ENCODE data around the gene XRN2.

The XRN2 gene

DNA sequence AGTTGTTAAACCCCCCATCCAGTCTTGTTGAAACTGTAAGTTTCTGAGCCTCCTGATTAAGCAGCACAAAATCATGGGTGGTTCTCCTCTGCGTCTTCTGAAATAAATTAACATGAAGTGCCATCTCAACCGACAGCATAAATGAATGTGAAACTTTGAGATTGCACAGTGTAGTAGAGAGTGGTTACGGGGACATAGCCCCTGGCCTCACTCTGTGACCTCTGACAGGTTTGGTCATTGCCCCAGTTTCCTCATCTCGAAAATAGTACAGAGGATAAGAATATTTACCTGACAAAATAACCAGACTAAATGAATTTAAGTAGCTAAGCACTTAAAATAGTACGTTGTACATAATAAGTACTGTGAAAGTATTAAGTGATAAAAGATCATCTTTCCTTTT is 75.1 kb downstream of the XRN2 start:
- no peak for TF ChIP-seq CTCF (IDR thresholded peaks at IDR 0.05; ENCODE audit: low read depth, low read length)
- no peak for DNase-seq (ENCODE audit: low read depth, low spot score)
- H3K4me3 ChIP-seq (ENCODE audit: low read depth, low read length): no peak overlapping the region
- in situ Hi-C loops (cut with HindIII; ENCODE audit: low sequenced_read_pairs): no loop called here

GRCh38 chr20:21380711-21381110 is 77.6 kb downstream of the XRN2 start:
- no peak for DNase-seq (ENCODE audit: low read depth, low spot score)
- in situ Hi-C loops (cut with HindIII; ENCODE audit: low sequenced_read_pairs): no loop called here
- no peak overlapping the region for H3K4me3 ChIP-seq (ENCODE audit: low read depth, low read length)
- TF ChIP-seq CTCF (IDR thresholded peaks at IDR 0.05; ENCODE audit: low read depth, low read length): no peak

DNA sequence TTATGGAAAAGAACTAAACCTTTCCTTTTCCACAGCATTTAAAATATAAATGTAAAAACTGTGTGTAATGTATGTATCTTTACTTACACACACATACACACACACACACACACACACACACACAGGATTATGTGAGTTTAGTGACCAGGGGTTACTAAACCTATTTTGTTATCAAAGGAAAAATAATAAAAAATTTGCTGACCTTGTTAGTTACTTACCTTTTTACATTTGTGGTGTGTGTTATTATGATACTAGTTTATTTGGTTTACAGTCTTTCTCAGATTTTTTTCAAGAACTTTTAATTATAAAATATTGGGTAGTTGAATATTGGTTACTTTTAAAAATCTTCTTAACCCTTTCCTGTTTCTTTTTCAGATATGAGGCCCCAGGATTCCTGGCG is 78.5 kb downstream of the XRN2 start:
- no peak for DNase-seq (ENCODE audit: low read depth, low spot score)
- no peak overlapping the region for H3K4me3 ChIP-seq (ENCODE audit: low read depth, low read length)
- in situ Hi-C loops (cut with HindIII; ENCODE audit: low sequenced_read_pairs): no loop called here
- no peak for TF ChIP-seq CTCF (IDR thresholded peaks at IDR 0.05; ENCODE audit: low read depth, low read length)

DNA sequence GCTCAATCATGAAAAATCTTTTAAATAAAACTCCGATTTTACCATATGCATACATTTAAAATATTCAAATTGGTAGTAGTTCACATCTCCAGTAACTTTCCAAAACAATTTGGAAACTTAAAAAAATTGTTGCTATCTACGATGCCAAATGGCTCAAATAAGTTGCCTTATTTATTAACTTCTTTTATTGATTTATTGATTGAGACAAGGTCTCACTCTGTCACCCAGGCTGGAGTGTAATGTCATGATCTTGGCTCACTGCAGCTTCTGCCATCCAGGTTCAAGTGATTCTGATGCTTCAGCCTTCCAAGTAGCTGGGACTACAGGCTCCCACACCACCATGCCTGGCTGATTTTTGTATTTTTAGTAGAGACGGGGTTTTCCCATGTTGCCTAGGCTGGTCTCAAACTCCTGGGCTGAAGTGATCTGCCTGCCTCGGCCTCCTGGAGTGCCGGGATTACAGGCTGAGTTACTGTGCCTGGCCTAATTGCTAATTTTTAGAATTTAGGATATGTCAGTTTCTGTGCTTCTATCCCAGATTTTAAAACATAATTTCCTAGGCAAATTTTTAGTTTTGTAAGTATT is 81.3 kb downstream of the XRN2 start:
- no peak for DNase-seq (ENCODE audit: low read depth, low spot score)
- no peak for TF ChIP-seq CTCF (IDR thresholded peaks at IDR 0.05; ENCODE audit: low read depth, low read length)
- H3K4me3 ChIP-seq (ENCODE audit: low read depth, low read length): no peak overlapping the region
- in situ Hi-C loops (cut with HindIII; ENCODE audit: low sequenced_read_pairs): no loop called here

DNA sequence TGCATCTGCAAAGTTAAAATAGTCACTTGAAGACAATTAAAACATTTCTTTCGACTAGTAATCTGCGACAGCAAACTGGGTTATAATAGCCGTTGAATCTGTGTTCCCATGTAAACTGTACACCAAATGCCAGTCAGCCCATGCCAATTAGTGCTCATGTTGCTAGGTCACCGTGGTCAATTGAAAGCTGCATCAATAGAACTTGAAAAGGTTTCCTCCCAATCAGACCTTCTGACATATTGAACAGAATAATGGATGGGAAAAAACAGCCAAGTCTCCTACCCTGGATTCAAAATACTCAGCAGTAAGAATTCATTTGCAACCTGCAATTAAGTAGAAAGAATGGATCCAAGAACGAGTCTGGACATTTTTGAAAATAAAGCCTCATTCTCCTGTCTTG is 83.0 kb downstream of the XRN2 start:
- TF ChIP-seq CTCF (IDR thresholded peaks at IDR 0.05; ENCODE audit: low read depth, low read length): no peak
- H3K4me3 ChIP-seq (ENCODE audit: low read depth, low read length): no peak overlapping the region
- in situ Hi-C loops (cut with HindIII; ENCODE audit: low sequenced_read_pairs): no loop called here
- no peak for DNase-seq (ENCODE audit: low read depth, low spot score)

DNA sequence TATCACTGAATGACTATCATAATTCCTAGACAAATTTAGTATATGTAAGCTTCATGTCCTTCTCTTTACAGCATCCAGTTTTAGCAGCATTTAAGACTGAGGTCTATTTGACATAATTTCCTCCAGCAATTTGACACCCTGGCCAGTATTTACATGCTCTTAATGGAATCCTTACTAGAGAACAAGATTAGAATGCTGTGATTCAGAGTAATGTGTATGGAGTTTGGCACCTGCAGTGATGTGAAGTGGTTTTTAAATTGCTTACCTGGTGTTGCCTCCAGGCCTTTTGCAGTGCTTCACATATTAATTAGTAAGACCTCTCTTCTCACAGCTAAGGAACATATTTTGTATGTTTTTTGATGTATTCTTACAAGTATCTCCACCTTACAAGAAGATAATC is 84.4 kb downstream of the XRN2 start:
- no peak for TF ChIP-seq CTCF (IDR thresholded peaks at IDR 0.05; ENCODE audit: low read depth, low read length)
- no peak overlapping the region for H3K4me3 ChIP-seq (ENCODE audit: low read depth, low read length)
- no peak for DNase-seq (ENCODE audit: low read depth, low spot score)
- in situ Hi-C loops (cut with HindIII; ENCODE audit: low sequenced_read_pairs): no loop called here

DNA sequence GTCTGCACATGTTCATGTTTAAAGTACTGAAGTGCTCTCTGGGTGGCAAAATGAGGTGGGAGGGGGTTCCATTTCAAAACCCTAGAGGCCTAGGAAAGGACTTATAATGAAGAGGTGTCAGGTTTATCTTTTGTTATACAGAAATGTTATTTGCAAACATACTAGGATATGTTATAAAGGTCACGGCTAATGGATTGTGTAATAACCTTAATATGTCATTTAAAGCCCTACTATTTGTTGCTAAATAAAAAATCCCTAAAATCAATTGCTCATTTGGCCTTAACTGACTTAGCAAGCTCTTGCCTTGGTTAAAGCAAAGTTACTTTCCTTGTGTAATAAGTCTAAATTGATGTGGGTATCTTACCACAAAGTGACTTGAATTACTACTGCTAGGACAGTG is 85.4 kb downstream of the XRN2 start:
- no peak for DNase-seq (ENCODE audit: low read depth, low spot score)
- no peak for TF ChIP-seq CTCF (IDR thresholded peaks at IDR 0.05; ENCODE audit: low read depth, low read length)
- in situ Hi-C loops (cut with HindIII; ENCODE audit: low sequenced_read_pairs): no loop called here
- no peak overlapping the region for H3K4me3 ChIP-seq (ENCODE audit: low read depth, low read length)

Data from astrocyte of the spinal cord (primary cell).